MM.1S (cell line): ENCODE measurements around the gene SSBP2.

Experiments used
- EZH2 ChIP-seq: fragments of 300-600 bp; sonication (generic); optimal IDR thresholded peaks from 2 replicates; pipeline ENCODE3; 2017; ENCODE audit warnings: low read depth, mild to moderate bottlenecking, antibody characterized with exemption, low read length, mixed read lengths
- EZH2phosphoT487 ChIP-seq: fragments of 300-600 bp; sonication (generic); IDR thresholded peaks from 2 replicates; pipeline ENCODE4 v1.6.1; 2018; ENCODE audit warnings: antibody characterized with exemption, low read length
- TF ChIP-seq, protein P1 (sequence below): fragments of 300-600 bp; sonication (generic); IDR thresholded peaks from 2 replicates; pipeline ENCODE4 v1.5.1; 2016; ENCODE audit warnings: antibody characterized with exemption, low read length, mixed read lengths

DNA sequence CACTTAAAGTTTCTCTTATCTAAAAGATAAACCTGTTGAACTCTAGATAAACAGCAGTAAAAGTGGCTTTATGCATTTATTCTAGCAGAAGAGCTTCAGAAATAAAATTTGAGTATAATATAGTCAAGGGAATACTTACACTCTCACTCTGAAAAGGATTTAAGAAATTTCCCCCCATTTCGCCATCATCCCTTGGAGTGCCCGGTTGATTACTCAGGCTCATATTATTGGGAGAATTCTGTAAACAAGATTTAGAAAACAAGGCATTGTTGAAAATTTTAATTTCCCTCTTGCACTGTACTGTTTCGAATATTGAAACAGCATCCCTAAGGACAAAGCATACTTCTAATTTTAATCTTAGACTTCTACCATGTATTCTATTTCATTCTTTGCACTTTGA is 322.5 kb downstream of the SSBP2 start:
- TF ChIP-seq EZH2: no peak
- TF ChIP-seq, protein P1, sequence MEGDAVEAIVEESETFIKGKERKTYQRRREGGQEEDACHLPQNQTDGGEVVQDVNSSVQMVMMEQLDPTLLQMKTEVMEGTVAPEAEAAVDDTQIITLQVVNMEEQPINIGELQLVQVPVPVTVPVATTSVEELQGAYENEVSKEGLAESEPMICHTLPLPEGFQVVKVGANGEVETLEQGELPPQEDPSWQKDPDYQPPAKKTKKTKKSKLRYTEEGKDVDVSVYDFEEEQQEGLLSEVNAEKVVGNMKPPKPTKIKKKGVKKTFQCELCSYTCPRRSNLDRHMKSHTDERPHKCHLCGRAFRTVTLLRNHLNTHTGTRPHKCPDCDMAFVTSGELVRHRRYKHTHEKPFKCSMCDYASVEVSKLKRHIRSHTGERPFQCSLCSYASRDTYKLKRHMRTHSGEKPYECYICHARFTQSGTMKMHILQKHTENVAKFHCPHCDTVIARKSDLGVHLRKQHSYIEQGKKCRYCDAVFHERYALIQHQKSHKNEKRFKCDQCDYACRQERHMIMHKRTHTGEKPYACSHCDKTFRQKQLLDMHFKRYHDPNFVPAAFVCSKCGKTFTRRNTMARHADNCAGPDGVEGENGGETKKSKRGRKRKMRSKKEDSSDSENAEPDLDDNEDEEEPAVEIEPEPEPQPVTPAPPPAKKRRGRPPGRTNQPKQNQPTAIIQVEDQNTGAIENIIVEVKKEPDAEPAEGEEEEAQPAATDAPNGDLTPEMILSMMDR: no peak
- TF ChIP-seq EZH2phosphoT487: no peak
